Heart left ventricle (tissue), 16 donors: ENCODE measurements around the gene ARPIN. TPM values are rescaled to one million over a fixed set of nuclear protein-coding genes. Genes with fewer than 3 reads are reported as not detected.
A peak's percentile ranks its signal among the peaks of the same experiment; 100 is the strongest.
"Not testable (repeated sequence)": the region's sequence is repeated elsewhere in the genome, so short reads cannot be mapped to it uniquely, and the experiment has no call there.

Experiments
- ATAC-seq, 4 donors: fragments of 200-7000 bp; cut with Tn5 transposase; one replicate each; pipeline ENCODE4 v1.9.1; 2020 to 2022; ENCODE audit warnings: moderate library complexity in 4 of 4, mild to moderate bottlenecking in 3 of 4, moderate number of reproducible peaks in 1 of 4
- DNase-seq, 5 donors: peaks; one replicate each; pipeline ENCODE4 v3.0.0-alpha.2; 2020
- H3K27ac ChIP-seq, 12 donors: fragments of 200-600 bp; sonication (generic) in 4 of 12; one replicate each; pipeline versions ENCODE4 v1.5.0 to v1.8.0; 2016 to 2022; ENCODE audit warnings: mild to moderate bottlenecking in 2 of 12
- H3K27me3 ChIP-seq, 9 donors: fragments of 200-600 bp; sonication (generic) in 2 of 9; one replicate each; pipeline versions ENCODE4 v1.5.1 to v1.8.0; 2016 to 2022; ENCODE audit warnings: mild to moderate bottlenecking in 3 of 9
- H3K36me3 ChIP-seq, 9 donors: fragments of 200-600 bp; sonication (generic) in 2 of 9; one replicate each; pipeline versions ENCODE4 v1.5.0 to v1.8.0; 2018 to 2022; ENCODE audit warnings: mild to moderate bottlenecking in 2 of 9
- H3K4me1 ChIP-seq, 12 donors: fragments of 200-600 bp; sonication (generic) in 4 of 12; one replicate each; pipeline versions ENCODE4 v1.5.0 to v1.8.0; 2016 to 2022; ENCODE audit warnings: mild to moderate bottlenecking in 3 of 12
- H3K4me3 ChIP-seq, 12 donors: fragments of 200-600 bp; sonication (generic) in 4 of 12; one replicate each; pipeline versions ENCODE4 v1.5.0 to v1.8.0; 2017 to 2022; ENCODE audit warnings: mild to moderate bottlenecking in 9 of 12, moderate library complexity in 4 of 12
- H3K9me3 ChIP-seq, 12 donors: fragments of 200-600 bp; sonication (generic) in 4 of 12; one replicate each; pipeline versions ENCODE4 v1.5.0 to v1.8.0; 2016 to 2022; ENCODE audit warnings: mild to moderate bottlenecking in 1 of 12
- POLR2A ChIP-seq, 2 donors: fragments of 450-650 bp; IDR thresholded peaks; one replicate each; pipeline ENCODE4 v1.6.1; 2017; ENCODE audit warnings: antibody characterized with exemption in 2 of 2, mild to moderate bottlenecking in 2 of 2, moderate library complexity in 2 of 2
- WGBS, 4 donors: extraction: QIAGEN DNeasy Blood & Tissue Kit in 2 of 4; methylation state at CpG; one replicate each; pipeline versions ENCODE4 v1.1.5 to v1.1.7; 2013 to 2018; 5-methylcytosine and 5-hydroxymethylcytosine counted together
- intact Hi-C, 10 donors: fragments of 100-400 bp; cut with DNase I; formaldehyde crosslinking; loops; one replicate each; pipeline versions ENCODE4 v1.11.1 to v1.14.2; 2022
- polyA plus RNA-seq, 2 donors: library from polyadenylated mRNA; stranded (reverse); fragments of 200-250 nt; gene quantifications; one replicate each; pipeline ENCODE4 v1.2.3, GENCODE V29; 2013
- total RNA-seq, 9 donors: library from RNA; depleted of rRNA in 2 of 9; stranded (reverse); fragments of >200 nt in 2 of 9; fragmentation: NEBNext Ultra II Directional in 3 of 9; extraction: Animal tissue kit (Norgen Biotek cat#: 25700) in 3 of 9; gene quantifications; one replicate each; pipeline versions ENCODE4 v1.1.0 to v1.2.4, GENCODE V29; 2016 to 2023
- TF ChIP-seq, protein P1 (sequence below), 12 donors: fragments of 200-600 bp; sonication (generic) in 4 of 12; IDR thresholded peaks; one replicate each; pipeline versions ENCODE4 v1.5.0 to v1.8.0; 2018 to 2022; ENCODE audit warnings: antibody characterized with exemption in 12 of 12, mild to moderate bottlenecking in 5 of 12
- donor health status: ischemic (EF 13 %, LVEDD 7.1; RV severe dilation, severe dysfunction).
- donor health status: healthy with polysubstance abuse.
- donor health status: DM: no; HTN: yes; CAD: no.
- donor health status: DM: no; HTN: no; CAD: no.
- donor health status: ischemic (EF 25% LVEDD 6.9; RV normal size, moderate dysfunction).
- donor health status: ischemic (EF 25% LVEDD 5.7; RV mildly dilated, moderate dysfunction).
- donor health status: healthy.
- donor health status: DM: yes; HTN: yes; CAD: no.
- donor health status: ischemic (EF 35%, LVEDD 5.7; RV mildly dilated, moderate dysfunction).
- donor health status: nonischemic (EF 11% LVEDD 7.7; RV severe dilation, severe dysfunction).
- donor health status: DM: yes; HTN: yes; CAD: no.
- donor health status: PGD.
- donor health status: ischemic (EF 29% LVEDD 5.4; RV normal size, mild dysfunction).
- donor health status: nonischemic (EF 23%, LVEDD 6.1; RV moderate dilation, normal function).

Gene ARPIN
- total and polyA plus RNA-seq, 11 donors = 7.3 to 15.3 (median 11.5) TPM

- no peak for ATAC-seq
- WGBS, 4 donors = 93 to 98% (median 95%) methylated on average over 5 of the region's 5 CpGs
- peaks cover 0 to 60% (median 38%) of the 10 kb centered on the region in 9 donors for H3K36me3 ChIP-seq
- H3K4me3 ChIP-seq = no peak overlapping the region
- H3K27me3 ChIP-seq = no peaks in the 10 kb centered on the region
- H3K9me3 ChIP-seq = no peaks in the 10 kb centered on the region
- no peak for TF ChIP-seq POLR2A (IDR thresholded peaks at IDR 0.05)
- TF ChIP-seq, protein P1, sequence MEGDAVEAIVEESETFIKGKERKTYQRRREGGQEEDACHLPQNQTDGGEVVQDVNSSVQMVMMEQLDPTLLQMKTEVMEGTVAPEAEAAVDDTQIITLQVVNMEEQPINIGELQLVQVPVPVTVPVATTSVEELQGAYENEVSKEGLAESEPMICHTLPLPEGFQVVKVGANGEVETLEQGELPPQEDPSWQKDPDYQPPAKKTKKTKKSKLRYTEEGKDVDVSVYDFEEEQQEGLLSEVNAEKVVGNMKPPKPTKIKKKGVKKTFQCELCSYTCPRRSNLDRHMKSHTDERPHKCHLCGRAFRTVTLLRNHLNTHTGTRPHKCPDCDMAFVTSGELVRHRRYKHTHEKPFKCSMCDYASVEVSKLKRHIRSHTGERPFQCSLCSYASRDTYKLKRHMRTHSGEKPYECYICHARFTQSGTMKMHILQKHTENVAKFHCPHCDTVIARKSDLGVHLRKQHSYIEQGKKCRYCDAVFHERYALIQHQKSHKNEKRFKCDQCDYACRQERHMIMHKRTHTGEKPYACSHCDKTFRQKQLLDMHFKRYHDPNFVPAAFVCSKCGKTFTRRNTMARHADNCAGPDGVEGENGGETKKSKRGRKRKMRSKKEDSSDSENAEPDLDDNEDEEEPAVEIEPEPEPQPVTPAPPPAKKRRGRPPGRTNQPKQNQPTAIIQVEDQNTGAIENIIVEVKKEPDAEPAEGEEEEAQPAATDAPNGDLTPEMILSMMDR (IDR thresholded peaks at IDR 0.05) = no peak
- no peak for DNase-seq
- intact Hi-C loops = no loop called here
- H3K4me1 ChIP-seq = peaks cover 0 to 18% (median 0%) of the 10 kb centered on the region in 12 donors
- no peak overlapping the region for H3K27ac ChIP-seq
These were observed 42.7 kb downstream of the ARPIN start for GRCh38 chr15:89870006-89870405.

DNA sequence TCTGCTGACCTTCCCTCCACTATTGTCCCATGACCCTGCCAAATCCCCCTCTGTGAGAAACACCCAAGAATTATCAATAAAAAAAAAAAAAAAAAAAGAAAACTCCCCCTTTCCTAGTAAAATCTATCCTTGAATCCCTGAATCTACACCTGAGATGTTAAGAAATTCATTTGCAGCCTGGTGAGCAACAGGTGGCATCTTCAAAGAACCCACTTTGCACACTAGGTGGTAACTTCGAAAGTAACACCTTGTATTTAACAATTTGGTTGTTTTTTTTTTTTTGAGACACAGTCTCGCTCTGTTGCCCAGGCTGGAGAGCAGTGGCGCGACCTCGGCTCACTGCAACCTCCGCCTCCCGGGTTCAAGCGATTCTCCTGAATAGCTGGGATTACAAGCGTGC, 43.3 kb downstream of the ARPIN start:
- H3K4me3 ChIP-seq, H3K27ac ChIP-seq, H3K27me3 ChIP-seq, intact Hi-C loops, ATAC-seq, DNase-seq, H3K9me3 ChIP-seq: not testable (repeated sequence)
- H3K4me1 ChIP-seq = peaks cover 0 to 15% (median 0%) of the 10 kb centered on the region in 12 donors
- peaks cover 0 to 64% (median 39%) of the 10 kb centered on the region in 9 donors for H3K36me3 ChIP-seq
- WGBS, 4 donors = 93 to 98% (median 98%) methylated on average over 9 of the region's 9 CpGs

DNA sequence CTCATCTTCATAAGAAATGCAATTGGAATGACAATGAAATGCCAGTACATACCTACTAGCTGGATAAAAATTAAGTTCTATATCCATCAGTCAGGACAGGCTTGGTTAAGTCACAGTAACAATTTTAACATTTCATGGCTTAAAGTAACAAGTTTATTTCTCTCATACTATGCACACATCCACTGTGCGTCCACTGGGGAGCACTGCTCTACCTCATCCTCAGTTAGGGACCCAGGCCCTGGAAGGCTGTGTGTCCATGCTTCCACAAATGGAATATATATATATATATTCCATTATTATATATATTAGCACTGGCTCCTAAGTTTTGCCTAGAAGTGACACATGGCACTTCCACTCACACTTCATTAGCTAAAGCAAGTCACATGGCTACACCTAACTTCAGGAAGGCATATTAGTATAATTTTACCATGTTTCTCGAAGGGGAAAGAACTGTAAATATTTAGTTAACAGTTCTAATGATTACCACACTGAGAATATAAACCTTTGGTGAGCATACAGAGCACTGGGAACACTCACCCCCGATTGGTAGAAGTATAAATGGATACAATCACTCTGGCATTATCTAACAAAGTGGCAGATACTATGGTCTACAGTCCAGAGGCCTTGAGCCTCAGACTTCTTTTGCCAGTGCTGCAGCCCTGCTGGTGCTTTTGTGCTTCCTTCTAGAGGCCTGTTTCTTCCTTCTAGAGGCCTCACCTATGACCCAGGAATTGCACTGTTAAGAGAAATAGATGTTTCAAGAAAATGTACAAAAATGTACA, 47.6 kb downstream of the ARPIN start:
- no peak overlapping the region for H3K4me3 ChIP-seq
- no peaks in the 10 kb centered on the region for H3K27me3 ChIP-seq
- DNase-seq = no peak
- peaks cover 0 to 16% (median 0%) of the 10 kb centered on the region in 12 donors for H3K4me1 ChIP-seq
- 61 to 85% (median 80%) methylated on average over 3 of the region's 3 CpGs for WGBS, 4 donors
- intact Hi-C loops = no loop called here
- peaks cover 0 to 72% (median 45%) of the 10 kb centered on the region in 9 donors for H3K36me3 ChIP-seq
- H3K9me3 ChIP-seq = no peaks in the 10 kb centered on the region
- H3K27ac ChIP-seq = no peak overlapping the region
- no peak for TF ChIP-seq POLR2A (IDR thresholded peaks at IDR 0.05)
- TF ChIP-seq, protein P1 (IDR thresholded peaks at IDR 0.05) = no peak
- peak in 1 of 4 donors; percentile 44 for ATAC-seq

- TF ChIP-seq POLR2A (IDR thresholded peaks at IDR 0.05) = no peak
- TF ChIP-seq, protein P1 (IDR thresholded peaks at IDR 0.05) = no peak
- peaks cover 0 to 72% (median 43%) of the 10 kb centered on the region in 9 donors for H3K36me3 ChIP-seq
- DNase-seq = no peak
- H3K9me3 ChIP-seq = no peaks in the 10 kb centered on the region
- peaks cover 0 to 9% (median 0%) of the 10 kb centered on the region in 12 donors for H3K4me1 ChIP-seq
- intact Hi-C loops = no loop called here
- no peaks in the 10 kb centered on the region for H3K27me3 ChIP-seq
- no peak for ATAC-seq
- H3K27ac ChIP-seq = no peak overlapping the region
- no peak overlapping the region for H3K4me3 ChIP-seq
These were observed 48.8 kb downstream of the ARPIN start for GRCh38 chr15:89863918-89864317.
